ENCODE results near the gene GABBR2. TPM values are rescaled to one million over a fixed set of nuclear protein-coding genes. Genes with fewer than 3 reads are reported as not detected.

GABBR2 gene
- total RNA-seq, 2 experiments from 2014 or later, result not detected

GRCh38 chr9:98254228-98255060, 454.3 kb downstream of the GABBR2 start:
- H3K36me3 Mint-ChIP-seq (ENCODE audit: low read depth), result peaks cover 25% of the 10 kb centered on the region
- H3K36me3 ChIP-seq (ENCODE audit: insufficient read depth, low read length), result peaks cover 14% of the 10 kb centered on the region
- peaks cover 43% of the 10 kb centered on the region for H3K4me1 Mint-ChIP-seq (ENCODE audit: low read depth)
- peak overlapping the region; percentile 99 for H3K4me3 Mint-ChIP-seq
- no peaks in the 10 kb centered on the region for H3K27me3 Mint-ChIP-seq
- intact Hi-C loops (cut with DNase I, micrococcal nuclease), result loop anchor here (2.0 to 10.0 kb wide), 10 partner anchors 150 to 1402 kb away; partner anchors contain the start of genes NANS (in 2 of the 2), ANP32B (in 1 of the 2), NCBP1 (in 1 of the 2) and TDRD7 (in 1 of the 2)
- H3K4me1 ChIP-seq (ENCODE audit: insufficient read depth, low read length), result peaks cover 44% of the 10 kb centered on the region
- peak overlapping the region; percentile 81 for H3K4me3 ChIP-seq (ENCODE audit: low read length)
- no peak overlapping the region for H3K27ac ChIP-seq (ENCODE audit: low read depth in 1 of 2, low read length in 2 of 2)
- H3K27me3 ChIP-seq (ENCODE audit: control insufficient read depth in 1 of 2, insufficient read depth in 2 of 2, low read length in 2 of 2), result no peaks in the 10 kb centered on the region
- H3K9me3 ChIP-seq (ENCODE audit: control insufficient read depth in 1 of 2, insufficient read depth in 1 of 2, low read length in 2 of 2), result no peaks in the 10 kb centered on the region
- ChIA-PET CTCF (interaction anchor here (1.0 to 3.6 kb wide), 4 partner anchors 9 to 320 kb away, joined by 3 to 14 read pairs (median 9); no protein-coding TSS in a partner anchor), POLR2A (interaction anchor here (0.7 to 3.9 kb wide), 15 partner anchors 62 to 967 kb away, joined by 3 to 98 read pairs (median 28); partner anchors contain the start of genes ALG2, ANP32B, CORO2A and GALNT12)
- DNase-seq (no peak), ATAC-seq (ENCODE audit: poor library complexity) (no peak)
- H3K9me3 Mint-ChIP-seq, result no peaks in the 10 kb centered on the region
- H3K27ac Mint-ChIP-seq, result peak overlapping the region; percentile 92
- TF ChIP-seq CTCF (IDR thresholded peaks at IDR 0.05), result no peak

- no peak overlapping the region for H3K27ac Mint-ChIP-seq
- TF ChIP-seq CTCF (IDR thresholded peaks at IDR 0.05), result no peak
- peak overlapping the region; percentile 99 for H3K4me3 Mint-ChIP-seq
Observed at GRCh38 chr9:98253565-98253964, 455.2 kb downstream of the GABBR2 start.

GRCh38 chr9:98251551-98251950, 457.2 kb downstream of the GABBR2 start:
- intact Hi-C loops (cut with DNase I, micrococcal nuclease), result loop anchor here (5.0 to 10.0 kb wide), 3 partner anchors 147 to 837 kb away; partner anchors contain the start of genes NCBP1 (in 1 of the 2), TDRD7 (in 1 of the 2) and TSTD2 (in 1 of the 2)
- H3K4me3 Mint-ChIP-seq, result no peak overlapping the region
- peaks cover 54% of the 10 kb centered on the region for H3K4me1 ChIP-seq (ENCODE audit: insufficient read depth, low read length)
- H3K27me3 ChIP-seq (ENCODE audit: control insufficient read depth in 1 of 2, insufficient read depth in 2 of 2, low read length in 2 of 2), result no peaks in the 10 kb centered on the region
- POLR2A ChIA-PET, result no interaction called here
- H3K36me3 ChIP-seq (ENCODE audit: insufficient read depth, low read length), result peaks cover 14% of the 10 kb centered on the region
- TF ChIP-seq CTCF (IDR thresholded peaks at IDR 0.05), result no peak
- no peaks in the 10 kb centered on the region for H3K9me3 ChIP-seq (ENCODE audit: control insufficient read depth in 1 of 2, insufficient read depth in 1 of 2, low read length in 2 of 2)
- no peak overlapping the region for H3K27ac Mint-ChIP-seq
- DNase-seq (no peak), ATAC-seq (ENCODE audit: poor library complexity) (no peak)
- CTCF ChIA-PET, result interaction anchor here (3.6 kb wide), 1 partner anchor 13 kb away, joined by 10 read pairs; no protein-coding TSS in a partner anchor
- no peak overlapping the region for H3K4me3 ChIP-seq (ENCODE audit: low read length)
- H3K4me1 Mint-ChIP-seq (ENCODE audit: low read depth), result peaks cover 51% of the 10 kb centered on the region
- H3K9me3 Mint-ChIP-seq, result no peaks in the 10 kb centered on the region
- H3K27ac ChIP-seq (ENCODE audit: low read depth in 1 of 2, low read length in 2 of 2), result no peak overlapping the region
- H3K27me3 Mint-ChIP-seq, result no peaks in the 10 kb centered on the region
- H3K36me3 Mint-ChIP-seq (ENCODE audit: low read depth), result peaks cover 29% of the 10 kb centered on the region

More at GRCh38 chr9:98253565-98253964, 455.2 kb downstream of the GABBR2 start:
- no peaks in the 10 kb centered on the region for H3K27me3 ChIP-seq (ENCODE audit: control insufficient read depth in 1 of 2, insufficient read depth in 2 of 2, low read length in 2 of 2)
- no peak for ATAC-seq (ENCODE audit: poor library complexity)
- H3K4me3 ChIP-seq (ENCODE audit: low read length), result no peak overlapping the region
- POLR2A ChIA-PET, result no interaction called here
- Mint-ChIP-seq H3K9me3 (no peaks in the 10 kb centered on the region), H3K36me3 (ENCODE audit: low read depth) (peaks cover 29% of the 10 kb centered on the region), H3K27me3 (no peaks in the 10 kb centered on the region), H3K4me1 (ENCODE audit: low read depth) (peaks cover 52% of the 10 kb centered on the region)
- H3K9me3 ChIP-seq (ENCODE audit: control insufficient read depth in 1 of 2, insufficient read depth in 1 of 2, low read length in 2 of 2), result no peaks in the 10 kb centered on the region
- intact Hi-C loops (cut with DNase I, micrococcal nuclease), result loop anchor here (5.0 to 10.0 kb wide), 3 partner anchors 149 to 839 kb away; partner anchors contain the start of genes NCBP1 (in 1 of the 2), TDRD7 (in 1 of the 2) and TSTD2 (in 1 of the 2)
- peaks cover 14% of the 10 kb centered on the region for H3K36me3 ChIP-seq (ENCODE audit: insufficient read depth, low read length)
- no peak for DNase-seq
- CTCF ChIA-PET, result interaction anchor here (3.6 kb wide), 1 partner anchor 11 kb away, joined by 10 read pairs; no protein-coding TSS in a partner anchor
- H3K27ac ChIP-seq (ENCODE audit: low read depth in 1 of 2, low read length in 2 of 2), result no peak overlapping the region
- H3K4me1 ChIP-seq (ENCODE audit: insufficient read depth, low read length), result peaks cover 53% of the 10 kb centered on the region

All from CD4-positive, alpha-beta T cell (primary cell).